ENCODE measurements around the gene B4GALNT1. TPM values are rescaled to one million over a fixed set of nuclear protein-coding genes. Genes with fewer than 3 reads are reported as not detected.

The B4GALNT1 gene
- total and polyA plus RNA-seq, 9 of the 15 experiments (the other 6 are each of a cell fraction or from before 2014, with no cell fraction given): 1.0 to 32.2 (median 9.8) TPM

- FAIRE-seq: no peak
- ATAC-seq: no peak
- Histone ChIP-seq H3K4me1 (replicated peaks in 1 of 2; ENCODE audit: control insufficient read depth in 2 of 2, insufficient read depth in 2 of 2, low read length in 2 of 2) (peaks cover 50 to 57% of the 10 kb centered on the region in 2 experiments), H3K27me3 (ENCODE audit: control insufficient read depth in 2 of 2, insufficient read depth in 2 of 2, low read length in 2 of 2) (no peaks in the 10 kb centered on the region), H3K9me1 (ENCODE audit: control insufficient read depth, insufficient read depth, low read length) (peaks cover 4% of the 10 kb centered on the region), H2AFZ (ENCODE audit: low read depth, low read length) (peak overlapping the region; percentile 35; the same call in 1 of the 2 replicates), H3K79me2 (ENCODE audit: control insufficient read depth, insufficient read depth, low read length) (peaks cover 2% of the 10 kb centered on the region; the same call in 2 of the 3 replicates), H3K36me3 (ENCODE audit: control insufficient read depth, insufficient read depth, low read length) (peaks cover 16% of the 10 kb centered on the region; the same call in 2 of the 3 replicates), H3K4me3 (peak overlapping the region; percentile 65), H3K4me2 (ENCODE audit: insufficient read depth, low read length) (peak overlapping the region; percentile 67), H3K27ac (ENCODE audit: extremely low read depth, low read depth, low read length) (peak overlapping the region; percentile 72), H3K9me3 (replicated peaks; ENCODE audit: control insufficient read depth, insufficient read depth, low read depth, low read length) (no peaks in the 10 kb centered on the region), H4K20me1 (replicated peaks; ENCODE audit: control insufficient read depth, insufficient read depth, low read length) (no peaks in the 10 kb centered on the region), H3K9ac (ENCODE audit: insufficient read depth in 1 of 2, low read depth in 2 of 2, low read length in 2 of 2) (peak overlapping the region; percentile 55 to 89)
- in situ Hi-C loops (cut with MboI) (no loop called here), intact Hi-C loops (cut with micrococcal nuclease) (no loop called here)
- DNase-seq (ENCODE audit: extremely low read depth in 1 of 4, low spot score in 3 of 4): no peak
- TSS peak; percentile 79 for BruUV-seq (replicated peaks)
- POLR2A ChIA-PET: interaction anchor here (0.8 to 1.7 kb wide), 6 partner anchors 8 to 96 kb away, joined by 3 to 6 read pairs (median 4); partner anchors contain the start of genes DDIT3 and DTX3
- CTCF ChIA-PET (ENCODE audit: low intra/inter-chr PET ratio): no interaction called here
- TF ChIP-seq SPI1 (IDR thresholded peaks at IDR 0.05; ENCODE audit: borderline replicate concordance, low read depth, low read length): 0 out of 2 replicates have a peak, but pooled peaks have one; percentile 2
- TF ChIP-seq PRDM10 (IDR thresholded peaks at IDR 0.05; ENCODE audit: partially characterized antibody): peak; percentile 93
- peak; percentile 12 for TF ChIP-seq VEZF1 (CRISPR knock-in tag; IDR thresholded peaks at IDR 0.05)
- no peak for TF ChIP-seq ZNF384 (IDR thresholded peaks at IDR 0.05; ENCODE audit: low read depth, low read length)
- peak; percentile 12; the same call in 1 of the 2 replicates for TF ChIP-seq GABPA (tag; conservative IDR thresholded peaks at IDR 0.05; ENCODE audit: low read depth)
- 0 out of 2 replicates have a peak, but pooled peaks have one; percentile 8 for TF ChIP-seq ZBTB7A (IDR thresholded peaks at IDR 0.05; ENCODE audit: borderline replicate concordance, control insufficient read depth, low read depth, low read length)
- WGBS (ENCODE audit: insufficient coverage, low coverage, missing lambda C conversion rate): 32% methylated on average over 6 of the region's 23 CpGs
These were observed 20.9 kb downstream of the B4GALNT1 start for GRCh38 chr12:57611827-57612710.
